HG02610 (cell line): ENCODE results near the gene NOP14.
A peak's percentile ranks its signal among the peaks of the same experiment; 100 is the strongest.
"Not testable (repeated sequence)": the region's sequence is repeated elsewhere in the genome, so short reads cannot be mapped to it uniquely, and the experiment has no call there.

Experiments used
- ATAC-seq: cut with Tn5 transposase; IDR thresholded peaks from one replicate; pipeline ENCODE4 v1.9.1; 2021; ENCODE audit warnings: mild to moderate bottlenecking, moderate library complexity; ENCODE audit not compliant: unreplicated experiment

Gene NOP14

DNA sequence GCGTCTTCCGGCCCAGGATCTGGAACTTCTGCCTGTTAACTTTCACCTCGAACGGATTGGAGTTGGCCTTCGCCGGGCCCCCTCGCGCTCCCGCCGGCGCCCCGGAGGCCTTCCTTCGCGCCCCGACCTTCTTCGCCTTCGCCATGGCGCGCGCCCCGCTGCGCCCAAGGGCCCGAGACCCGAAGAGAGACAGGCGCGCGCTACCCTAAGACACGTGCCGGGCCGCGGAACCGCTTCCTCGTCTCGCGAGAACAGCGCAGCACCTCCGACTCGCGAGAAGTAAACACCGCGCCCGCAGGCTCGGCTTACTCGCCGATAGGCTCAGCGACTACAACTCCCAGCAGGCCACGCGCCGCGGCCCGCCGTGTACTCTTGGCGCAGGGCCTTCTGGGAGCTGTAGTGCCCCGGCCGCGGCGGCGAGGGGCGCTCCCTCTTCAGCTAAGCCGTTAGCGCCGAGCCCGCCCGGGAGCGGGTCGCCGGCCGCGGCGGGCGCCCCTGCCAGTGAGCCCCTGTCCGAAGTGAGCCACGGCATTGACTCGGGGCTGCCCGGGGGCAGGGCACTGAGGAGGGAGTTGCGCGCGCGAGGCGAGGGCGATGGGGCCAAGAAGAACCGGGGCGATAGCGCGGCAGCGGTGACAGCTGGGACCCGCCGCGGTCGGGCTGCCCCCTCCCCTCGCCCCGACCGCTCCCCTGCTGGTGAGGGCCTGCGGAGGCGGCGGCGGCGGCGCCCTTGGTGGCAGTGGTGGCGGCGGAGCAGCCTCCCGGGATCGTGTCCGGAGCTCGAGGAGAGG is at the start of gene NOP14, which contains the start of gene GRK4:
Gene NOP14 (minus strand): TSS at position 232 of the 791 bp plus-strand sequence. CDS start 87 bp downstream, at position 145.
Gene GRK4 (plus strand): TSS at position 397 of the 791 bp plus-strand sequence. CDS start 500 bp downstream, outside the sequence.
- ATAC-seq, result peak; percentile 80

DNA sequence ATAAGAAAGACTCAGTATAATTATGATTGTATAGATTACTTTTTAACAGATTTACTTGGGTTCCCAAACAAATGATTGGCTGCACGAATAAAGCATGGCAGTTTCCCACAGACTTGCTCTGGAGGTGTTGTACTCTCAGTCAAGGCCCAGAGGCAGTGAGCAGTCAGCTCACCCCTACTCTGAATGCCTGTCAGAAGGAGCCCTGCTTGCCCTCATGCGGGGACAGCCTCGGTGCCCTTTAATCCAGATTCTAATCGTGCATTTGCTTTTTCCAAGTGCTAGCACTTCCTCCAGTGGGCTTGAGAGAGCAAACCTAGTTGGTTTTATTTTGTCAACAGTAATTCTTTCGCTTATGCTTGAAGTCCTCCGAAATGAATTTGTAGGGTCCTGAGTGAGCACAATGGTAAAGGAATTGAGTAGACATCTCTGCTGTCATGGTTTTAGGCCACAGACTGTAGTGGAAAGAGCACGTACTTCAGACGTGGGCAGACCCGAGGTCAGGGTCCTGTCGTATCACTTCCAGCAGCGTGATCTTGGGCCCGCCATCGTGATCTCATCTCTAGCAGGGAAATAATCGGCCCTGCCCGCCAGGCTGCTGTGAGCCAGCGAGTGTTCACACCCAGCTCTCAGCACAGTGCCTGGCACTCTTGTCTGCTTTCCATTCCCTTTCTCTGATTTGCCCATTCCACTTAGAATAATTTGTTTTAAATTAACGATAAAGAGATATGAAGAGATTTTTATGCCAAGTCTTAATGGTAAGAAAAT is 48.4 kb upstream of the NOP14 start:
- no peak for ATAC-seq

DNA sequence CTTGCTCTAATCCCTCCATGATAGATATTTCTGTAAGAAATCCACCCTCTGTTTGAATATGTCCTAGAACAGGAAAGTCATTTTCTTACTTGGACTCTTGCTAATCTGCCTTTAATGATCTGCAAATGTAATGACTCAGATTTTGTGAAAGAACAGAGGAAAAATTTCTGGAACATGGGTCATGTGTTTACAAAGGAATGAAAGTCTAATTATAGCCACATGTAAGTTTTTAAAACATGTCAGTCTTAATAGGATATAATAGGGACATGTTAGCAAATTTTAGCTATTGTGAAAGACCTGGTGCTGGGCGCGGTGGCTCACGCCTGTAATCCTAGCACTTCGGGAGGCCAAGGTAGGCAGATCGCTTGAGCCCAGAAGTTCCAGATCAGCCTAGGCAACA is 47.8 kb upstream of the NOP14 start:
- no peak for ATAC-seq

DNA sequence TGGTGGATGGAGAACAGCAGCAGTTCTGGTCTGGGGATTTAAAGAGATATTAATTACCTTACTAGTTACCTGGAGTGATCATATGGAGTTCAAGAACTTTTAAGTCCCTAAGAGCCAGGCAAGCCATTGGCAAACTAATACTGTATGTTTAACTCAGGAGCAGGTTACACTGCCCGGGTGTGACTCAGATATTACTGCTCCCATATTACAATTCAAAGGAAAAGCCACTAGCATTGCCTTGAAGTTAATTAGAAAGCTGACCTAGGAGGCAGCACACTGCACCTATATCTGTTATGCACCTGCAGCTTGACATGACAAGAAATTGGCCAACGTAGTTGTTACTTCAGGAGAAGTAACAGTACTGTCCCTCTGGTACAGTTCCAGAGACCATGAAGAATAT is 47.4 kb upstream of the NOP14 start:
- ATAC-seq, result no peak

DNA sequence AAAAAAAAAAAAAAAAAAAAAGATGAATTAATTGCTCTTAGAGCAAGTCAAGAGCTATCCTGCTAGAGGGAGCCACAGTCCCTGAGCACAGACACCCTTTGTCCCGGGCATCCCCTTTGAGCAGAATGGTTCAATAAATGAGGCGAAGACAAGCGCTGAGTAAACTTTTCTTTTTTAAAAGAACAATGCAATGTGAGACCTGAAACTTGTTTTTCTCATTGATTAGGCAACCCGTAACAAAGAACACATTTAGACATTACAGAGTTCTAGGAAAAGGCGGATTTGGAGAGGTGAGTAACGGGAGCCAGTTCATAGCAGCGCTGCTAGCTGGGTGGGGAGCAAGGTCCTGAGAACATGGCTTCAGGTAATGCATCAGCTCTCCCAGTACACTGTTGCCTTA is 46.2 kb upstream of the NOP14 start:
- ATAC-seq, result no peak

DNA sequence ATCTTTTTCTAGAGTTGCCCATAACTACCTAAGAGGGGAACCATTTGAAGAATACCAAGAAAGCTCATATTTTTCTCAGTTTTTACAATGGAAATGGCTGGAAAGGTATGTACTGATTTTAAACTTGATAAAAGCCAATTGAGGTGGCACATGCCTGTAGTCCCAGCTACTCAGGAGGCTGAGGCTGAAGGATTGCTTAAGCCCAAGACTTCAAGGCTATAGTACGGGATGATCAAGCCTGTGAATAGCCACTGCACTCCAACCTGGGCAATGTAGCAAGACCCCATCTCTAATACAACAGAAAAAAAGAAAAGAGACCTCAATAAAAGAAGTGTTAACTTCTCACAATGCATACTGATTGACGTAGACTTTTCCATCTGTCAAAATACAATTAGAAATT is 44.5 kb upstream of the NOP14 start:
- ATAC-seq, result no peak

DNA sequence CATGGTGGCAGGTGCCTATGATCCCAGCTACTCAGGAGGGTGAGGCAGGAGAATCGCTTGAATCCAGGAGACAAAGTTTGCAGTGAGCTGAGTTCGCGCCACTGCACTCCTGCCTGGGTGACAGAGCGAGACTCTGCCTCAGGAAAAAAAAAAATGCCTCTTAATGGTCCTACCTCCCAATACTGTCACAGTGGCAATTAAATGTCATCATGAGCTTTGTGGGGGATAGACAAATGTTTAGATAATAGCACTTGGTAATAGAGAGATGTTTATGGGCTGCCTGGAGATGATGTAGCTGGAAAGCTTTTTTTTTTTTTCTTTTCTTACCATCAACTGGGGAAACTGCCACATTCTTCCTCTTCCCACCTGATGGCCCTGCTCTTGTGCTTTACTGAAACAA is 33.2 kb upstream of the NOP14 start:
- no peak for ATAC-seq

DNA sequence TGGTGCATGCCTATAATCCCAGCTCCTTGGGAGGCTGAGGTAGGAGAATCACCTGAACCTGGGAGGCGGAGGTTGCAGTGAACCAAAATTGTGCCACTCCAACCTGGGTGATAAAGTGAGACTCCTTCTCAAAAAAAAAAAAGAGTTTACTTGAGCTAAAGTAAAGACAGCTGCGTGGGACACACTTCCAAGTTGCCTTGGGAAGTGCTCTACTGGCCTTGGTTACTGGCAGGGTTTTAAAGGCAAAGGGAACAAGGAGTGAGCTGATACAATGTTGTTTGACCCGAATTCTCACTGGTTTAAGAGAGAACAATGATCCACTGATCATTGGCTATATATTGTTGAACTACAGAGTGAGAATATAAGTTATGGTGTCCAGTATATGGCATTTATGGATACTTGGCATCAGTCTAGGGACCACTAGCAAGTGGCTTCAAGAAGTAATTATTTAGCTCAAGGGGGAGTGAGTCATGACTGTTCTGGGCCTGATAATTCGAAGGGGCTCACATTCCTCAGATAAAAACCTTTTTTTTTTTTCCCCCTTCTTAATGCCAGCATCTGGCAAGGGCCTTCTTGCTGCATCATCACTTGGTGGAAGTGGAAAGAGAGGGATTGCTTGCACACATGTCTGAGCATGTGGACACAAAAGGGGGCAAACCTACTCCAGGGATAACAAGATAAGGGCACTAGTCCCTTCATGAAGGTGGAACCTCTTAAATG is 32.5 kb upstream of the NOP14 start:
- ATAC-seq, result no peak

DNA sequence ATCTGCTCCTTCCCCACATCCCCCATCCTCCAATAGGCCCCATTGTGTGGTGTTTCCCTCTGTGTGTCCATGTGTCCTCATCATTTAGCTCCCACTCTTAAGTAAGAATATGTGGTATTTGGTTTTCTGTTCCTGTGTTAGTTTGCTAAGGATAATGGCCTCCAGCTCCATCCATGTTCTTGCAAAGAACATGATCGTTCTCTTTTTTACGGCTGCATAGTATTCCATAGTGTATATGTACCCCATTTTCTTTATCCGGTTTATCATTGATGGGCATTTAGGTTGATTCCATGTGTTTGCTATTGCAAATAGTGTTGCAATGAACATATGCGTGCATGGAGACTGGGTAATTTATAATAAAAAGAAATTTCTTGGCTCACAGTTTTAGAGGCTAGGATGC is 31.7 kb upstream of the NOP14 start:
- ATAC-seq, result no peak

DNA sequence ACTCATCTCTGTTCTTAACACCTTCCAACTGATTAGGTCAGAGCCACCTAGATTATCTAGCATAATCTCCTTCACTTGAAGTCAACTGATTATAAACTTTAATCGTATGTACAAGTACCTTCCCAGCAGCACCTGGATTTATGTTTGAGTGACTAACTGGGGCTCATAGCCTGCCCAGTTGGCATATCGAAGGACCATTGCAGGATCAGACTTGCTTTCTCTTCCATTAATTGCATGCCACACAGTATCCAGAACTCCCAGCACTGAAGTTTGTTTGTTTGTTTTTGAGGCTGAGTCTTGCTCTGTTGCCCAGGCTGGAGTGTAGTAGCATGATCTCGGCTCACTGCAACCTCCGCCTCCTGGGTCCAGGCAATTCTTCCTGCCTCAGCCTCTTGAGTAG is 28.0 kb upstream of the NOP14 start:
- no peak for ATAC-seq

DNA sequence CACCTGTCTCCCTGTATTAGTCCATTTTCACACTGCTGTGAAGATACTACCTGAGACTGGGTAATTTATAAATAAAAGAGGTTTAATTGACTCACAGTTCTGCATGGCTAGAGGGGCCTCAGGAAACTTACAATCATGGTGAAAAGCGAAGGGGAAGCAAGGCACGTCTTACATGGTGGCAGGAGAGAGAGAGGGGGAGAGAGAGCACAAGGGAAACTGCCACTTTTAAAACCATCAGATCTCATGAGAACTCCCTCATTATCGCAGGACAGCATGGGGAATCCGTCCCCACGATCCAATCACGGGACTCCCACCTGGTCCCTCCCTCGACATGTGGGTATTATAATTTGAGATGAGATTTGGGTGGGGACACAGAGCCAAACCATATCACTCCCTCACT is 20.5 kb upstream of the NOP14 start:
- ATAC-seq, result not testable (repeated sequence)

DNA sequence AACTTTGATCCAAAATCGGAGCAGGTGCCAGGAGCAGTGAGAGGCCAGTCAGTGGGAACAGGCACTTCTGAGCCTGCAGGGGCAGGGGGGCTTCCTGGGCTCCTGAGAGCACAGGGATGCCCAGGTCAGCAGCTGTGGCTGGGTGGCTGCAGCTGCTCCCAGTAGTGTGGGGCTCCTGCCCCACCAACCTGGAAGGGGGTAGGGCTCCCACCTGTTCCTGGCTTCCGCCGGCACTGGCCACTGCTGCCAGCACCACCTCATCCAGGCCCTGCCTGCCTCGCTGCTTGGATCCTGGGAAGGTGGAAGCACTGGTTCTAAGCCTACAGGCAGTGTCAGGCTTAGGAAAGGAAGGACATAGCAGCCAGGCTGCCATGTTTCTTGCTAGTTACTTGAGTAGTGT is 18.8 kb upstream of the NOP14 start:
- no peak for ATAC-seq

DNA sequence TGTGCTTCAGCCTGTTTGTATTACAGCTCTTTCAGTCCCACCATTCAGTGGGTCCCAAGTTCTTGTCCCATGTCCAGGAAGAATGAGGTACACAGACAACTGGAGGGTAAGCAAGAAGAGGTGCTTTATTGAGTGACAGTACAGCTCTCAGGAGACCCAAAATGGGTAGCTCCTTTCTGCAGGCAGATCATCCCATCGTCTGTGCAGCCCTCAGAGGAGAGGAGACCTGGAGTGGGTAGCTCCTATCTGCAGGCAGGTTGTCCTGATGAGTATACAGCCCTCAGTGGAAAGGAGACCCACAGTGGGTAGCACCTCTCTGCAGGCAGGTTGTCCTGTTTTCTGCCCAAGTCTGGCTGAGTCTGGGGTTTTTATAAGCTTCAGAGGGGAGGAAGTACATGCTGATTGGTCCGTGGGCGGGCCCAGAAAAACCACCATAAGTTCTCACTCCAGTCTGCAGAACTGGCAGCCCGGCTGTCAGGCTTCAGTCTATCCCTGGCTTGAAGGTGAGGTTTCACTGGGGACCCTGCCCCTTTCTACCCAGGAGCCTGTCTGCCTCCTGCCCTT is 18.1 kb upstream of the NOP14 start:
- no peak for ATAC-seq

DNA sequence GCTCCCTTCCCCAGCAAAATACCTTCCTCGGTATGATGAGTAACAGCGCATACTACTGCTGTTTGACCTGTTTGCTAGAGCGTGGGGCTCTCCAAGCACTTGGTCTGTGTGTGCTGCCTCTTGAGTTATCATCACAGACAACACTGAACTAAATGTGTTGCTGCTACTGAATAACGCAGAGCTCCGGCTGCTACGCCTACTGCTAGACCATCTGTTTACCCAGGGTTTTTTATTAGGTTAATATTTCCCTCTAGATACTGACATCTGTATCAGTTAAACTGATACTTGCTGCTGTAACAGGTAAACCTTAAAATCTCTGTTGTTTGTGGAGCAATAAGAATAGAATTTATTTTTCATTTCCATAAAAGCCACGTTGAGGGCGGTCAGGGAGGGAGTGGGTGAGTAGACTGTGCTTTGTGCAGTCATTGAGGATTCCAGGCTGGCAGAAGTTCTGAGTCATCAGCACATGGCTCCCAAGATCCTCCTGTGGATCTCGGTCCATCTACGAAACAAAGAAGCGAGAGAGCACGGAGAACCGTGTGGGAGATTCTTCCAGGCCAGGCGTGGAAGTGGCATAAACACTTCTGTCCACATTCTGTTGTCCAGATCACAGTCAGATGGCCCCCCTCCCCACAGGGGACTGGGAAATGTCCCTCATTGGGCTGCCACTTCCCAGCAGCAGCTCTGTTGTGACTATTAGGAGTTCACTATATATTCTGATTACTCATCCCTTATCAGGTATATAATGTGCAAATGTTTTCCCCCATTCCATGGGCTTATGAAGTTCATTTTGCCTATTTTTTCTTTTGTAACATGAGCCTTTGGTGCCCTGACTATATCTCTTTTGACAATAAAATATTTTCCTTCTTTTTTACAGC is 14.2 kb upstream of the NOP14 start:
- no peak for ATAC-seq

DNA sequence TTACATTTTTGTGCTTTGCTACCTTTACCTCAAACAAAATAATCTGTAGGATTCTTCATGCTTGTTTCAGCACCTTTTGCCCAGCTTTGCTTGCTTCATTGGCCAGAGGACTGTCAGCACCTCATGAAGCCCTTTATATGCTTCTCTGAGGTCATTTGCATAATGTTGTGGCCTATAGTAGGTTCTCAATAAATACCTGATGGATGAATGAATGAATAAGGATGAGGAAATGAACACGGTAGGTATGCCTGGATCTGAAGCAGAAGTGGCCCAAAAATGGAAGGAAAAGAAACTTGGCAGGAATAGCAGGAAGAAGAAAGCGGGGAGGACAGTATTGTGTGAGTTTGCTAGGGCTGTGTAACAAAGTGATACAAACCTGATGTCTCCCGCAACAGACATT is 8.1 kb upstream of the NOP14 start:
- ATAC-seq, result no peak

DNA sequence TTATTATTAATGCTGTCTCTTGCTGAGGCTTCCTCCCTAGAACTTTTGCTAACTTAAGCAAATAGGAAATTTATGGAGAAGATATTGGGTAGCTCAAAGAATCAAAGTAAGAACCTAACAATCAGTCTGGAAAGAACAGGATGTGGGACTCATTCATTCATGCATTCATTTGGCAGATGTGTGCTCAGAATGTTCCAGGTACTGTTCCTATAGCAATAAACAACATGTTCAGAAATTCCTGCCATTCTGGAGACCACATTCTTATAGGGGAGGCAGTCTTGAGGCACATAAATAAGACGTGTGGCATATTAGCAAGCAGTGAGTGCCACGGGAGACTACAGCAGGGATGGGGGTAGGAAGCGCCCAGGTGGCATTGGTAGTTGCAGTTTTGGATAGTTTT is 5.2 kb upstream of the NOP14 start:
- no peak for ATAC-seq

DNA sequence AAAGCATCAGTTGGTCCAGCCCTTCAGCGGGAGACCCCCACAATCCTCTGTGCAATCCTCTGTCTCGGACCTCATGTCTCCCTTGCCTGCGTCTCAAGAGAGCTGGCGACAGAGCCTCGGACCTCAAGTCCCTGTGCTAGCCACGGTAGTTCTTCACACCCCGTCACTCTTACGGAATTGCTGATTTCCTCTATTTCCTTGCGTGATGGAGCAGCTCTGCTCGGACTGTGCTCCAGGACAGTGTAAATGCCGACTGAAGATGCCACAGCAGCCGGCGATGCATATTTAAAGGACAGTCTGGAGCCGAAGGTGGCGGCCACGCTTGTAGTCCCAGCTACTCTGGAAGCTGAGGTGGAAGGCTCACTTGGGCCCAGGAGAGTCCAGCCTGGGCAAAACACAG is 2.1 kb upstream of the NOP14 start:
- ATAC-seq, result no peak

DNA sequence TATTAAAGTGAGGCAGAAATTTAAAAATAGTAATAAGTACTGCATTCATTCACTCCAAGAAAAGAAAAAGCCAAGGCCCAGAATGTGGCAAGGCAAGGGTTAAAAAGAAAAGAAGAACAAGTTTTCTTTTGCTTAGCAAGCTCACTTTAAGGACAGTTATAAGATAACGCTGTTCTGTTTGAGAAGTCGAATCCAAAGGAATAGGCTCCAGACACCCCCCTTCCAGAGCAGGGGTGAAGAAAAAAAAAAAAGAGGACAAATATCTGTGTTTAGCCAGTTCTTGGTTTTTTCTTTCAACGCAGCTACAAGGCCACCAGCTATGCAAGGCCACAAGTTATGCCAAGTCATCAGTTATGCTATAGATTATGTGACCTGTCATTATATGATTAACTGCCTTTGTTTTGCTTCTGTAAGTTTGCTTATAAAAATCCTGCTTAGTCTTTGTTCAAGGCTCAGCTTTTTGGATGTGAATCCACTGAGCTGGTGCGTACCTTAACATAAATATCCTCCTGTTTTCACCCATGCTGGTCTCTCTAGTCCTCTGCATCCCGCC is 1.6 kb upstream of the NOP14 start:
- no peak for ATAC-seq

DNA sequence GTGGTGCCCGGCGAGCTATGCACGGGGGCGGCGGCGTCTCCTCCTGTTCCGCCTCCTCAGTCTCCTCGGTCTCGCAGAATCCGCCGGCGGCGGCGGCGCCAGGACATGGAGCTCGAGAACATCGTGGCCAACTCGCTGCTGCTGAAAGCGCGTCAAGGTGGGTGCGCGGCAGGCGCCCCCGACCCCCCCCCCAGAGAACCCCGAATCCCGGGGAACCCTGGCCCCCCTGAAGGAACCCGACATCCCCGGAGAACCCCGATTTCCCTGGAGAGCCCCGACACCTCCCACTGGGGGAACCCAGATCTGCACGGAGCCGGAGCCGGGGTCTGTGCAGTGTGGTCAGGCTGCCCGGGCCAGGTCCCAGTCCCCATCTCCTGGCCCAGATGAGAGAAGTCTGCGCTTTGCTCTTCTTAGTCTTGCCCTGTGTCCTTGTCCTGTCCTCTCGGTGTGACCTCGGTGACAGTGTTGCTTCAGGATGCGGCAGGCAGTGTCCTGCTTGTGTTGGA is 813 bp upstream of the NOP14 start:
- peak; percentile 16 for ATAC-seq
